Breast epithelium (tissue), 4 donors: Measurements from ENCODE around the gene VPS35L. TPM values are rescaled to one million over a fixed set of nuclear protein-coding genes. Genes with fewer than 3 reads are reported as not detected.

Experiments
- DNase-seq, 2 donors: peaks; one replicate each; pipeline ENCODE4 v3.0.0-alpha.2; 2019; ENCODE audit warnings: low spot score in 2 of 2
- H3K27ac ChIP-seq, 2 donors: fragments of 200-600 bp; sonication (generic) in 1 of 2; one replicate each; pipeline ENCODE4 v1.5.1; 2016 to 2019; ENCODE audit warnings: mild to moderate bottlenecking in 1 of 2
- H3K27me3 ChIP-seq, 2 donors: fragments of 200-600 bp; sonication (generic) in 1 of 2; one replicate each; pipeline versions ENCODE4 v1.5.1 to v1.6.0; 2017 to 2019; ENCODE audit warnings: control low read depth in 1 of 2, mild to moderate bottlenecking in 1 of 2
- H3K36me3 ChIP-seq: fragments of 200-600 bp; one replicate; pipeline ENCODE4 v1.5.1; 2019
- H3K4me1 ChIP-seq, 2 donors: fragments of 200-600 bp; sonication (generic); one replicate each; pipeline ENCODE4 v1.5.1; 2016 to 2019; ENCODE audit warnings: control low read depth in 1 of 2
- H3K4me3 ChIP-seq, 3 donors: fragments of 200-600 bp; sonication (generic); 1 replicate in 2 of 3; 2 replicates in 1 of 3; pipeline ENCODE4 v1.5.1; 2016 to 2019; ENCODE audit warnings: mild to moderate bottlenecking in 3 of 3, moderate library complexity in 2 of 3
- H3K9me3 ChIP-seq, 2 donors: fragments of 200-600 bp; sonication (generic) in 1 of 2; one replicate each; pipeline ENCODE4 v1.5.1; 2016 to 2019; ENCODE audit warnings: control low read depth in 1 of 2
- CTCF ChIP-seq, 3 donors: fragments of 450-650 bp; IDR thresholded peaks; one replicate each; pipeline ENCODE4 v1.5.1; 2016 to 2017; ENCODE audit warnings: antibody characterized with exemption in 3 of 3, mild to moderate bottlenecking in 3 of 3, moderate library complexity in 3 of 3
- POLR2A ChIP-seq: fragments of 450-650 bp; IDR thresholded peaks from one replicate; pipeline ENCODE4 v1.6.1; 2016; ENCODE audit warnings: antibody characterized with exemption, mild to moderate bottlenecking, moderate library complexity
- POLR2AphosphoS5 ChIP-seq, 3 donors: sonication (generic); formaldehyde crosslinking; IDR thresholded peaks; one replicate each; pipeline ENCODE4 v1.6.1; 2017; ENCODE audit warnings: antibody characterized with exemption in 3 of 3
- intact Hi-C: fragments of 100-400 bp; cut with DNase I; formaldehyde crosslinking; loops from one replicate; pipeline ENCODE4 v1.15.1; 2023; ENCODE audit warnings: low total_unique reads
- total RNA-seq, 3 donors: library from RNA; depleted of rRNA; stranded (reverse); fragments of >200 nt; gene quantifications; one replicate each; pipeline ENCODE4 v1.1.0, GENCODE V29; 2016

The VPS35L gene
- total RNA-seq, 3 donors from 2014 or later = 36.4 to 43.3 (median 40.5) TPM

DNA sequence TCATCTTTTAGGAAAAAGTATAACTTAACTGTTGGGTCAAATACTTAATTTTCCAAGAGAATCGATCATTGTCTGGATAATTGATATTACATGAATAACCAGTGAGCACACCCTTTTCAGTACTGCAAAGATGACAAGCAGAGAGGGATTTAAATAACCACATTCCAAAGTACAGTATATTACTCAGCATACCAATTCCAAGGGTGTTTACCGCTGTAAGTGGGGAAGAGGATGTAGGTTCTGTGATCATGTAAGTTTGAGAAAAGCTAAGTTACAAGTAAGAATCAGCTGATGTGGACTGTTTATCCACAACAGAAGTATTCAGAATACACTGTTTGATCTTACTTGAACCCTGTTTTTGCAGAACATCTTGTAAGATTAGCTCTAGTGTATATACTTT, 39.7 kb upstream of the VPS35L start:
- TF ChIP-seq POLR2AphosphoS5 (IDR thresholded peaks at IDR 0.05) (no peak), POLR2A (no peak), CTCF (IDR thresholded peaks at IDR 0.05) (no peak)
- intact Hi-C loops = no loop called here
- H3K36me3 ChIP-seq = no peaks in the 10 kb centered on the region
- no peaks in the 10 kb centered on the region for H3K9me3 ChIP-seq
- H3K4me3 ChIP-seq = no peak overlapping the region
- H3K27ac ChIP-seq = no peak overlapping the region
- H3K27me3 ChIP-seq = no peaks in the 10 kb centered on the region
- no peak for DNase-seq
- peaks cover 0 to 4% of the 10 kb centered on the region in 2 donors for H3K4me1 ChIP-seq

- Histone ChIP-seq H3K36me3 (no peaks in the 10 kb centered on the region), H3K9me3 (no peaks in the 10 kb centered on the region), H3K4me1 (peaks cover 0 to 4% of the 10 kb centered on the region in 2 donors), H3K4me3 (no peak overlapping the region), H3K27me3 (no peaks in the 10 kb centered on the region), H3K27ac (no peak overlapping the region)
- DNase-seq = no peak
- intact Hi-C loops = no loop called here
- no peak for TF ChIP-seq POLR2A
- no peak for TF ChIP-seq CTCF (IDR thresholded peaks at IDR 0.05)
- no peak for TF ChIP-seq POLR2AphosphoS5 (IDR thresholded peaks at IDR 0.05)
Measured at GRCh38 chr16:19517424-19518089, 37.9 kb upstream of the VPS35L start.

- no peak for TF ChIP-seq POLR2AphosphoS5 (IDR thresholded peaks at IDR 0.05)
- TF ChIP-seq POLR2A = no peak
- TF ChIP-seq CTCF (IDR thresholded peaks at IDR 0.05) = no peak
- Histone ChIP-seq H3K27ac (no peak overlapping the region), H3K4me1 (peaks cover 0 to 4% of the 10 kb centered on the region in 2 donors), H3K9me3 (no peaks in the 10 kb centered on the region), H3K36me3 (no peaks in the 10 kb centered on the region), H3K27me3 (no peaks in the 10 kb centered on the region), H3K4me3 (no peak overlapping the region)
- intact Hi-C loops = no loop called here
- DNase-seq = no peak
Measured at GRCh38 chr16:19518388-19518787, 37.1 kb upstream of the VPS35L start.

DNA sequence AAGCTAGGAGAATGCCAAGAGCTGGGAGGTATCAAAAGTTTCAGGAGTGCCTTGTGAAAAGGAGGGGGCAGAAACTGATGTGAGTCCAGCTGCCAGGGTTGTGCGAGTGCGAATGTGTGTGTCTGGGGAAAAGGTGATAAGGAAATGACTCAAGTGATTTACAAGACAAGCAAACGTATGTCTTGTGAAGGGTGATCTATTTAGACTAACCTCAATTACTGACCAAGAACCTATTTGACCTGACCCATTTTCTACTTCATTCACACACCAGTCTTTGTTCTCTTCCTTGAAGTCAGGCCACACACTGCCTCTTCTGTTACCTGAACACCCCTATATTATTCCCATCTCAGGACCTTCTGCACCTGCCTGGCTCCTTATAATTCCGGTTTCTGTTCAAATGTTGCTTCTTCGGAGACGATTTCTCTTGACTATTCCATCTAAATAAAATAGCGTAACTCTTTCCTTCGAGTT, 34.6 kb upstream of the VPS35L start:
- no peaks in the 10 kb centered on the region for H3K27me3 ChIP-seq
- H3K4me3 ChIP-seq = peak overlapping the region; percentile 74 to 92 (median 79)
- DNase-seq = no peak
- intact Hi-C loops = no loop called here
- H3K9me3 ChIP-seq = no peaks in the 10 kb centered on the region
- H3K27ac ChIP-seq = peak overlapping the region; percentile 91 to 92
- no peak for TF ChIP-seq POLR2A
- TF ChIP-seq CTCF (IDR thresholded peaks at IDR 0.05) = no peak
- no peak for TF ChIP-seq POLR2AphosphoS5 (IDR thresholded peaks at IDR 0.05)
- no peaks in the 10 kb centered on the region for H3K36me3 ChIP-seq
- H3K4me1 ChIP-seq = peaks cover 0 to 4% of the 10 kb centered on the region in 2 donors

DNA sequence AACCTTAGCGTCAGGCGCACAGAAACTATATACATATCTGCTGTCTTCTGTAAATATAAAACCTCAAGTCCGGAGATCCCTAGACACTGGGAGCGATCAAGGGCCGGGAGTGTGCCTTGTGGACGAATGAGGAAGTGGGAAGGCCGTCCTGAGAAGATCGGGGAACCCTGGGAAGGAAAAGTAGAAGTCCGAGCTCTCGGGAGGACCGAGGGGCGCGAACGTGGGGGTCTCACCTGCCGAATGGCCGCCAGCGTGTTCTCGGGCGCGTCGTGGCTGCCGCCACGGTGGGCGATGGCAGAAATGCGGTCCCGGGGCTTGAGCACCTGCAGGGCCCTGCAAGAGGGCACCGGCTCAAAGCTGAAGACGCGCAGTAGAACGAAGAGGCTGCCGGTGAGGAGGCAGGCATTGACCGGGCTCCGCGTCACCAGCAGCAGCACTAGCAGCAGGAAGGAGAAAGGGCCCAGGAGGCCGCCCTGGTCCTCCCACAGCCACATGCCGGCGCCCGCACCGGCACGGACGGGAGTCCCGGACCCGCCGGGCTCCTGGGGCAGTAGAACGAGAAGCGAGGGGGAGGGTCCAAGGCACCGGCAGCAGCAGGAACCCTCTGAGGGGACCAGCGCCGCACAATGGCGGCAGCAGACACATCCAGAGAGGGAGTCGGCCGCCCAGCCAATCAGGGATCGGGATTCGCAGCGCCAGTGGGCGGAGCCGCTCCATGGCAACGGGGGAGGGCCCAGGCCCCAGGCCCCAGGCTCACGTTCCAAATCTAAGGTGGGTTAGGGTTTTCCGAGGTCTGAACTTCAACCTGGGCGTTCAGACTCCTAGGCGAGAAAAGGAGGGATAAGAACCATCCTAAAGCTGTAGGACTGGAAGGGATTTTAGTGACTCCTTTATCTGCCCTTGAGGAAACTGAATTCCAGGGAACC, 33.8 kb upstream of the VPS35L start, which contains the start of gene GDE1:
TSS of gene GDE1 (minus strand) at position 628 of the 926 bp plus-strand sequence. CDS start at position 494, 134 bp downstream.
- Histone ChIP-seq H3K27ac (peak within 1 kb of the TSS; percentile 91 to 92), H3K36me3 (no peaks in the 10 kb centered on the region), H3K27me3 (no peaks in the 10 kb centered on the region), H3K4me1 (peaks cover 0 to 4% of the 10 kb centered on the region in 2 donors), H3K4me3 (peak within 1 kb of the TSS; percentile 74 to 92 (median 79)), H3K9me3 (no peaks in the 10 kb centered on the region)
- DNase-seq = peak; percentile 90 to 91
- TF ChIP-seq POLR2A (peak; percentile 80), POLR2AphosphoS5 (IDR thresholded peaks at IDR 0.05) (peak; percentile 55 to 87 (median 66)), CTCF (IDR thresholded peaks at IDR 0.05) (peak; percentile 15 to 25 (median 24))
- intact Hi-C loops = no loop called here
